DOHH2 (cell line): ENCODE data around the gene GBA3.

Source experiments
- H3F3A ChIP-seq: fragments of 200-600 bp; sonication (generic), shearing (Covaris generic); 2 replicates; pipeline ENCODE4 v1.6.0; 2016; ENCODE audit warnings: antibody characterized with exemption, mild to moderate bottlenecking; ENCODE audit not compliant: control insufficient read depth, insufficient read depth
- H3K27ac ChIP-seq: fragments of 200-600 bp; sonication (generic); 2 replicates; pipeline ENCODE4 v1.5.1; 2014; ENCODE audit warnings: low read depth, mild to moderate bottlenecking, low read length, moderate library complexity
- H3K27me3 ChIP-seq: fragments of 200-600 bp; sonication (generic); 2 replicates; pipeline ENCODE4 v1.6.1; 2014; ENCODE audit warnings: mild to moderate bottlenecking, low read length, mixed read lengths; ENCODE audit not compliant: control insufficient read depth
- H3K36me3 ChIP-seq: fragments of 200-600 bp; sonication (generic); 2 replicates; pipeline ENCODE4 v1.6.1; 2014; ENCODE audit warnings: mild to moderate bottlenecking, low read length, moderate library complexity, mixed read lengths; ENCODE audit not compliant: control insufficient read depth
- H3K4me1 ChIP-seq: fragments of 200-600 bp; sonication (generic); 2 replicates; pipeline ENCODE4 v1.6.1; 2014; ENCODE audit warnings: mild to moderate bottlenecking, low read length, mixed read lengths; ENCODE audit not compliant: control insufficient read depth
- H3K4me2 ChIP-seq: fragments of 200-600 bp; sonication (generic); 2 replicates; pipeline ENCODE4 v1.6.0; 2014; ENCODE audit warnings: mild to moderate bottlenecking, low read length, moderate library complexity
- H3K4me3 ChIP-seq: fragments of 200-600 bp; sonication (generic); 2 replicates; pipeline ENCODE4 v1.5.1; 2014; ENCODE audit warnings: mild to moderate bottlenecking, low read length, mixed read lengths
- H3K79me2 ChIP-seq: fragments of 200-600 bp; sonication (generic); 2 replicates; pipeline ENCODE4 v1.6.1; 2014; ENCODE audit warnings: mild to moderate bottlenecking, low read length, mixed read lengths; ENCODE audit not compliant: control insufficient read depth
- H3K9me2 ChIP-seq: fragments of 200-600 bp; sonication (generic); replicated peaks from 2 replicates; pipeline ENCODE4 v1.6.1; 2014; ENCODE audit warnings: mild to moderate bottlenecking, low read length, mixed read lengths; ENCODE audit not compliant: control insufficient read depth
- H3K9me3 ChIP-seq: fragments of 200-600 bp; sonication (generic); 2 replicates; pipeline ENCODE4 v1.6.1; 2014; ENCODE audit warnings: antibody characterized with exemption, low read length, mixed read lengths; ENCODE audit not compliant: control insufficient read depth, insufficient read depth
- H4K20me1 ChIP-seq: fragments of 200-600 bp; sonication (generic); 2 replicates; pipeline ENCODE4 v1.6.0; 2014; ENCODE audit warnings: low read depth, mild to moderate bottlenecking, antibody characterized with exemption, low read length, moderate library complexity; ENCODE audit not compliant: control insufficient read depth, insufficient read depth
- CTCF ChIP-seq: fragments of 200-600 bp; sonication (generic); IDR thresholded peaks from one replicate; pipeline ENCODE4 v1.5.1; 2014; ENCODE audit warnings: antibody characterized with exemption, mild to moderate bottlenecking, low read depth, low read length; ENCODE audit not compliant: poor library complexity, severe bottlenecking
- EZH2phosphoT487 ChIP-seq: fragments of 200-600 bp; sonication (generic); IDR thresholded peaks from 2 replicates; pipeline ENCODE4 v1.6.1; 2017; ENCODE audit warnings: borderline replicate concordance, mild to moderate bottlenecking, antibody characterized with exemption, low read length, moderate library complexity, mixed read lengths

The GBA3 gene

DNA sequence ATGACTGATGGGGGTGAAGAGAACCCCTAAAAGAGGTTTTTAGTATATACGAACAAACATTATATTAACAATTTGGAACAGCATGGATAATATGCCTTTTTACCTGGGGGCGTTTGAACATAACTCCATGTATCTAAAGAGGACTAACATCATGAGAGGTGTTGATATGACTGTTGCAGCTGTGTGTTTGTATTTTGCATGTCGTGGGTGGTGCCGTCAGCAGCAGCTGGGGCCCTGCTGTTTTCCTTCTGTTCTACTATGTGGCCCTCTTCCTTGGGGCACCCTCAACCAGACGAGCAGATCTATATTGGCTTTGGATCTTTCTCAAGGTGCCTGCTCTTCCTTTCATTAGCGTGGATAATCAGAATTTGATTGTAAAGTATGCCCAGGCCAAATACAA is 11.2 kb downstream of the GBA3 start:
- Histone ChIP-seq H4K20me1 (no peaks in the 10 kb centered on the region), H3K27me3 (no peaks in the 10 kb centered on the region), H3K9me3 (peaks cover 4% of the 10 kb centered on the region; the same call in 1 of the 2 replicates), H3K27ac (no peak overlapping the region), H3K4me2 (no peak overlapping the region), H3F3A (no peaks in the 10 kb centered on the region), H3K4me1 (no peaks in the 10 kb centered on the region), H3K4me3 (no peak overlapping the region), H3K79me2 (no peaks in the 10 kb centered on the region), H3K36me3 (no peaks in the 10 kb centered on the region), H3K9me2 (no peaks in the 10 kb centered on the region)
- TF ChIP-seq CTCF (no peak), EZH2phosphoT487 (no peak)

DNA sequence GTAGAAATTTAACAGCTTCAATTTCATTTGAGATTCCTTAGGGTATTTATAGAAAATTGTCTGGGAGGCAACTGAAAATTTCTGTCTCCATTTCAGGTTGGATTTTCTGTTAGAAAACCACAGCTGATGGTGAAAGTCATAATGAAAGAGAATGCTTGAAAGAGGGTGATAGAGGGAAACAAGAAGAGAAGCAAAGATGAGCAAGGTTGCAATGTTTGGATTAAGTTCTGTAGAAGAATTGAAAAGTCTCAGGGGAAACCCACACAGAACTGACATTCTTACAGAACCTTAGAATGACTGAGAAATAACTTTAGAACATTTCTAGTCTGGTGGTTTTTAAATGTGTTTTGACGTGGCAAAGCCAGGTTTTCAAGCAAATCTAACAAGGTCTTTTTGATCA is 14.7 kb downstream of the GBA3 start:
- no peak overlapping the region for H3K4me3 ChIP-seq
- no peaks in the 10 kb centered on the region for H4K20me1 ChIP-seq
- H3K9me3 ChIP-seq = no peaks in the 10 kb centered on the region
- TF ChIP-seq CTCF = no peak
- no peak for TF ChIP-seq EZH2phosphoT487
- H3K27me3 ChIP-seq = no peaks in the 10 kb centered on the region
- H3K4me2 ChIP-seq = no peak overlapping the region
- no peaks in the 10 kb centered on the region for H3K36me3 ChIP-seq
- H3K9me2 ChIP-seq = no peaks in the 10 kb centered on the region
- H3K4me1 ChIP-seq = no peaks in the 10 kb centered on the region
- no peaks in the 10 kb centered on the region for H3F3A ChIP-seq
- no peak overlapping the region for H3K27ac ChIP-seq
- H3K79me2 ChIP-seq = no peaks in the 10 kb centered on the region

GRCh38 chr4:22708961-22709360 is 16.2 kb downstream of the GBA3 start:
- Histone ChIP-seq H3K27me3 (no peaks in the 10 kb centered on the region), H3K27ac (no peak overlapping the region), H3K9me3 (no peaks in the 10 kb centered on the region), H3K4me2 (no peak overlapping the region), H3F3A (no peaks in the 10 kb centered on the region), H3K4me1 (no peaks in the 10 kb centered on the region), H4K20me1 (no peaks in the 10 kb centered on the region), H3K79me2 (no peaks in the 10 kb centered on the region), H3K4me3 (no peak overlapping the region), H3K36me3 (no peaks in the 10 kb centered on the region), H3K9me2 (no peaks in the 10 kb centered on the region; the same call in 1 of the 2 replicates)
- TF ChIP-seq EZH2phosphoT487 (no peak), CTCF (no peak)

- H3K9me2 ChIP-seq = no peaks in the 10 kb centered on the region; the same call in 1 of the 2 replicates
- no peaks in the 10 kb centered on the region for H3F3A ChIP-seq
- H3K36me3 ChIP-seq = no peaks in the 10 kb centered on the region
- H3K79me2 ChIP-seq = no peaks in the 10 kb centered on the region
- H3K4me2 ChIP-seq = no peak overlapping the region
- no peaks in the 10 kb centered on the region for H3K4me1 ChIP-seq
- H3K9me3 ChIP-seq = no peaks in the 10 kb centered on the region
- no peak overlapping the region for H3K27ac ChIP-seq
- H3K27me3 ChIP-seq = no peaks in the 10 kb centered on the region
- no peaks in the 10 kb centered on the region for H4K20me1 ChIP-seq
- no peak for TF ChIP-seq CTCF
- no peak for TF ChIP-seq EZH2phosphoT487
- H3K4me3 ChIP-seq = no peak overlapping the region
These were observed 19.4 kb downstream of the GBA3 start for GRCh38 chr4:22712105-22712504.
